ENCODE results near the gene CXorf49. TPM values are rescaled to one million over a fixed set of nuclear protein-coding genes. Genes with fewer than 3 reads are reported as not detected.

The CXorf49 gene
- total RNA-seq, 1 experiment from 2014 or later, result 0.76 TPM

DNA sequence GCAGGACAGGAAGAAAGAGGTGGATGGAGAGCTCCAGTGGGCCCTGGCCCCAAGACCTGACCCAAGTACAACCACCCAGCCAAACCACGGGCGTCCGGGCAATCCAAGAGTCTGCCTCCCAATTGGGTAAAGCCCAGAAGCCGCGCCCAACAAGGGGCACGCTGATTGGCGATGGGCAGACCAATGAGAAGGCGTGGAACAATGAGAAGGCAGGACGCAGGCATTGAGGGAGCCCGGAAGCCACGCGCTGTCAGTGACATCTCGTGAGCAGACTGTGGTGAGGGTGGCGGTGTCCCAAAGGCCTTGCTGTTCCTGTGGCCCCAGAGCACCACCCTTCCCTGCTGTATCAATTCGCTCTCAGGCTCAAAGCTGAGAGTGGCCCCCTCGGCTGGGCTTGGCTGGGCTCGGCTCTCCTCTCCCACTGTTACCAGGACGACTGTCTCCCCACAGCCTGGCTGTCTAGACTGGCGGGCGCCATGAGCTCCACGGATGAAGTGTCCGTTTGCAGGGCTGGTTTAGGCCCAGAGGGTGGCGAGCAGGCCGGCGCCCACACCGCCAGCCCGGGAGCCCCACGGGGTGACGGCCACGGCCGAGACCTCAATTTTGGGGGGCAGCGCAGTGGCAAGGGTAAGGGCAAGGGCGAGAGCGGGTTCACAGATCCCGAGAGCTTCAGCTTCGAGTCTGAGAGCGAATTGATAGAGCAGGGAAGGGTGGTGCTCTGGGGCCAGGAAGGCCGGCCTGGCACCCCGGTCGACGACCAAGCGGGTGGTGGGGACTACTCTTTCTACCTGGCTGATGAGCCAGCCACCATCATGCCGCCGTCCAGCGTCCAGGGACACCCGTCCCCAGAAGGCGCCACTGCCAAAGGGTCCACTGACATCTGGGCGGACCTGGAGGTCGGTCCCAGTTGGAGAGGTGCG, 50.5 kb downstream of the CXorf49 start, which contains the start of gene LOC101059915:
LOC101059915 (plus strand) TSS at position 219 of the 920 bp plus-strand sequence.
- no peak within 1 kb of the TSS for H3K4me3 Mint-ChIP-seq (ENCODE audit: low read depth, unreplicated experiment)
- no peaks in the 10 kb centered on the region for H3K9me3 Mint-ChIP-seq (ENCODE audit: low read depth, unreplicated experiment)
- H3K4me1 Mint-ChIP-seq (ENCODE audit: low read depth, unreplicated experiment), result no peaks in the 10 kb centered on the region
- CTCF ChIA-PET, result no interaction called here
- intact Hi-C loops (cut with micrococcal nuclease; ENCODE audit: unreplicated experiment), result no loop called here
- no TSS peak for BruUV-seq (replicated peaks)
- H3K27ac Mint-ChIP-seq (ENCODE audit: unreplicated experiment), result no peak within 1 kb of the TSS
- TF ChIP-seq, protein P1, sequence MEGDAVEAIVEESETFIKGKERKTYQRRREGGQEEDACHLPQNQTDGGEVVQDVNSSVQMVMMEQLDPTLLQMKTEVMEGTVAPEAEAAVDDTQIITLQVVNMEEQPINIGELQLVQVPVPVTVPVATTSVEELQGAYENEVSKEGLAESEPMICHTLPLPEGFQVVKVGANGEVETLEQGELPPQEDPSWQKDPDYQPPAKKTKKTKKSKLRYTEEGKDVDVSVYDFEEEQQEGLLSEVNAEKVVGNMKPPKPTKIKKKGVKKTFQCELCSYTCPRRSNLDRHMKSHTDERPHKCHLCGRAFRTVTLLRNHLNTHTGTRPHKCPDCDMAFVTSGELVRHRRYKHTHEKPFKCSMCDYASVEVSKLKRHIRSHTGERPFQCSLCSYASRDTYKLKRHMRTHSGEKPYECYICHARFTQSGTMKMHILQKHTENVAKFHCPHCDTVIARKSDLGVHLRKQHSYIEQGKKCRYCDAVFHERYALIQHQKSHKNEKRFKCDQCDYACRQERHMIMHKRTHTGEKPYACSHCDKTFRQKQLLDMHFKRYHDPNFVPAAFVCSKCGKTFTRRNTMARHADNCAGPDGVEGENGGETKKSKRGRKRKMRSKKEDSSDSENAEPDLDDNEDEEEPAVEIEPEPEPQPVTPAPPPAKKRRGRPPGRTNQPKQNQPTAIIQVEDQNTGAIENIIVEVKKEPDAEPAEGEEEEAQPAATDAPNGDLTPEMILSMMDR (IDR thresholded peaks at IDR 0.05; ENCODE audit: unreplicated experiment), result no peak
- DNase-seq, result no peak
- no peaks in the 10 kb centered on the region for H3K27me3 Mint-ChIP-seq (ENCODE audit: unreplicated experiment)
- H3K36me3 Mint-ChIP-seq (ENCODE audit: insufficient read depth, unreplicated experiment), result no peaks in the 10 kb centered on the region

DNA sequence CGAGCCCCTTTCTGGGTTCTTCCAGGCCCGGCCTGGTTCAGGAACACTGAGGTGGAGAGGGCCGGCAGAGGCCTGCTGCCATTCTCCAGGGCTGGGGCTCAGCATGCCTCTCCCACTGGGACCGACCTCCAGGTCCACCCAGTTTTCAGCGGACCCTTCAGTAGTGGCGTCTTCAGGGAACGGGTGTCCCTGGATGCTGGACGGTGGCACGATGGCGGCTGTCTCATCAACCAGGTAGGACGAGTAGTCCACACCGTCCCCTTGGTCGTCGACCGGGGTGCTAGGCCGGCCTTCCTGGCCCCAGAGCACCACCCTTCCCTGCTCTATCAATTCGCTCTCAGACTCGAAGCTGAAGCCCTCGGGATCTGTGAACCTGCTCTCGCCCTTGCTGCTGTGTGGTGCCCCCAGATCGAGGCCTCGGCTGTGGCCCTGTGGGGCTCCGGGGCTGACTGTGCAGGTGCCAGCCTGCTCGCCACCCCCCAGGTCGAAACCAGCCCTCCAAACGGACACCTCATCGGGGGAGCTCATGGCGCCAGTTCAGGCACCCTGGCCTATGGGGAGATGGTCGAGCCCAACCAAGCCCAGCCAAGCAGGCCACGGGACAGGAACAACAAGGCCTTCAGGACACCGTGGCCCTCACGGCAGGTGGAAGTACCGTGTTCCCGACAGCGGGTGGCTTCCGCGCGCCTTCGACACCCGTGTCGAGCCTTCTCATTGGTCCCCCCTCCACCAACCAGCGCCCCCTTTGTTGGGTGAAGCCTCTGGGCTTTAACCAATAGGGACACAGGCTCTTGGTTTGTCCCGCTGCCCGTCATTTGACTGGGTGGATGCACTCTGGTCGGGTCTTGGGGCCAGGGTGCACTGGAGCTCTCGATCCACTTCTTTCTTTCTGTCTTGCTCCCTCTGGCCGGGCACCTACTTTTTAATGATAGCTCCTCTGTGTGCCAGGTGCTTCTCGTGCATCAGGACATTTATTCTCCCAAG, 51.6 kb downstream of the CXorf49 start:
- H3K36me3 Mint-ChIP-seq (ENCODE audit: insufficient read depth, unreplicated experiment), result no peaks in the 10 kb centered on the region

DNA sequence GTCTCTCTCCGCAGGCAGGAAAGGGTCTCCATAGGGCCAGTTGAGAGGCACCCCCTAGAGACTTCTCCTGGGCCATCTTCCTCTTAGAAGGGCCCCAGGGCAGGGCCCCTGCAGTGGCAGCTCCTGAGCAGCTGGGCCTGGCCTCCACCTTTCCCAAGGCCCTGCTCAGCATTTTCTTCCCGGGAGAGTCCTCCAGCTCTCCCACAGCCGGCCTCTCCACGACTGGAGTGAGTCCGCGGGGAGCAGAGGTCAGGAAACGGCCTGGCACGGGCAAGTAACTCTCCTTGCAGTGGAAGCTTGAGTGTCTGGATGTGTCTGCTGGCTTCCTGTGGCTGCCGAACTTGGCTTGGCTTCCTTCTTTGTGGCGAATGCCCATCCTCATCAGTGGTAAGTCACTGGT, 52.3 kb downstream of the CXorf49 start:
- H3K27me3 Mint-ChIP-seq (ENCODE audit: unreplicated experiment), result no peaks in the 10 kb centered on the region

More for the DNA sequence above, 51.6 kb downstream of the CXorf49 start:
- BruUV-seq (replicated peaks), result no TSS peak
- Mint-ChIP-seq H3K27ac (ENCODE audit: unreplicated experiment) (no peak overlapping the region), H3K27me3 (ENCODE audit: unreplicated experiment) (no peaks in the 10 kb centered on the region), H3K4me3 (ENCODE audit: low read depth, unreplicated experiment) (no peak overlapping the region), H3K4me1 (ENCODE audit: low read depth, unreplicated experiment) (no peaks in the 10 kb centered on the region), H3K9me3 (ENCODE audit: low read depth, unreplicated experiment) (no peaks in the 10 kb centered on the region)
- no peak for DNase-seq
- intact Hi-C loops (cut with micrococcal nuclease; ENCODE audit: unreplicated experiment), result no loop called here
- CTCF ChIA-PET, result no interaction called here
- TF ChIP-seq, protein P1 (IDR thresholded peaks at IDR 0.05; ENCODE audit: unreplicated experiment), result no peak

More for the DNA sequence above, 52.3 kb downstream of the CXorf49 start:
- intact Hi-C loops (cut with micrococcal nuclease; ENCODE audit: unreplicated experiment), result no loop called here
- CTCF ChIA-PET, result no interaction called here
- H3K9me3 Mint-ChIP-seq (ENCODE audit: low read depth, unreplicated experiment), result no peaks in the 10 kb centered on the region
- no peaks in the 10 kb centered on the region for H3K36me3 Mint-ChIP-seq (ENCODE audit: insufficient read depth, unreplicated experiment)
- no peak for DNase-seq
- TF ChIP-seq, protein P1 (IDR thresholded peaks at IDR 0.05; ENCODE audit: unreplicated experiment), result no peak
- H3K27ac Mint-ChIP-seq (ENCODE audit: unreplicated experiment), result no peak overlapping the region
- H3K4me1 Mint-ChIP-seq (ENCODE audit: low read depth, unreplicated experiment), result no peaks in the 10 kb centered on the region
- no peak overlapping the region for H3K4me3 Mint-ChIP-seq (ENCODE audit: low read depth, unreplicated experiment)
- no TSS peak for BruUV-seq (replicated peaks)
